T47D (cell line): ENCODE data around the gene NDUFA7.
A peak's percentile ranks its signal among the peaks of the same experiment; 100 is the strongest.
"Not testable (repeated sequence)": the region's sequence is repeated elsewhere in the genome, so short reads cannot be mapped to it uniquely, and the experiment has no call there.

Source experiments
- DNase-seq, 2 experiments: peaks; one replicate each; pipeline versions ENCODE4 v3.0.0 to v3.0.0-alpha.2; 2011 to 2012; ENCODE audit warnings: low read depth in 1 of 2, low spot score in 1 of 2
- JUND ChIP-seq: IDR thresholded peaks from 2 replicates; pipeline ENCODE4 v1.6.1; 2012; ENCODE audit warnings: low read depth
- in situ Hi-C: cut with HindIII; loops from 2 replicates; pipeline ENCODE4 v1.10.0; 2016; ENCODE audit warnings: low sequenced_read_pairs, low pct_unique_long_range_greater_than_20kb

The NDUFA7 gene

DNA sequence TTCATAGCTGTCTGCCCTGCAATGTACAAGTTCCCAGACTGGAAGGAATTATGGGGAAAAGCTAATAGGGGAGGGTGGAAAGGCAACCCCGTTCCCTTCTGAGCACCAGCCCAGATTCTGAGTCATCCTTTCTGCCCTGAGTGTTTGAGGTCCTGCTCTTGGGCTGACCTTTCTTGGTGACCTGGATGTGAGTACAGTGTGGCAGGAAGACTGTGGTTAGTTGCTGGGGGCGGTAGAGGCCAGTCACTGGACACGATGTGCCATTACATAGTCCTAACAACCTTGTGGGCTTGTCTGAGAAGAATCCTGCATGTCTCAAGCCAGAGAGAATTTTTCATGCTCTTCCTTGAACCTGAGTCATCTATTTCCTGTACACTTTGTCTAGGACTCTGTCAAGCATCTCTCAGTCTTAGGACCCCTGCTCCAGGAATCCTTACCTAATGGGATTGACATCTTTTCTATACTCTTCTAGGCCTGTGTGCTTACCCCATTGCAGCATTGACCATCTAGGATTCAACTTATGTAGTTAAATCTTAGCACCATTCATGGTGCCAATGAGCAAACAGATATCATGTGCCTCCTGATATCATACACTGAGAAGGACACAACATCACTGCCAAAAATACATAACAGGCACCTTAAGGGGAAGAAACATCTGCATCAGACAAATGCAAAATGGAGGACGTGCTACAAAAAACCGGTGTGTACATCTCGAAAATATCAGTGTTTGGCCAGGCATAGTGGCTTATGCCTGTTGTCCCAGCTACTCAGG, 34.6 kb upstream of the NDUFA7 start:
- no peak for TF ChIP-seq JUND
- no peak for DNase-seq
- in situ Hi-C loops: no loop called here

DNA sequence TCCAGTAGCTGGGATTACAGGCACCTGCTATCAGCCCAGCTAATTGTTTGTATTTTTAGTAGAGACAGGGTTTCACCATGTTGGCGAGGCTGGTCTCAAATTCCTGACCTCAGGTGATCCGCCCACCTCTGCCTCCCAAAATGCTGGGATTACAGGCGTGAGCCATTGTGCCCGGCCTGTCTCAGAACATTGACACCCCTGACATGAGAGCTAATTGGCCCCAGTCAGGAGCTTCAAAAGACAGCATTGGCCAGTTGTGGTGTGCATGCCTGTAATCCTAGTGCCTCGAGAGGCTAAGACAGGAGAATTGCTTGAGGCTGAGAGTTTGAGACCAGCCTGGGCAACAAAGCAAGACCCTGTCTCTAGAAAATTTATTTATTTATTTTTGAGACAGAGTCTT, 31.7 kb upstream of the NDUFA7 start:
- DNase-seq, in situ Hi-C loops: not testable (repeated sequence)

DNA sequence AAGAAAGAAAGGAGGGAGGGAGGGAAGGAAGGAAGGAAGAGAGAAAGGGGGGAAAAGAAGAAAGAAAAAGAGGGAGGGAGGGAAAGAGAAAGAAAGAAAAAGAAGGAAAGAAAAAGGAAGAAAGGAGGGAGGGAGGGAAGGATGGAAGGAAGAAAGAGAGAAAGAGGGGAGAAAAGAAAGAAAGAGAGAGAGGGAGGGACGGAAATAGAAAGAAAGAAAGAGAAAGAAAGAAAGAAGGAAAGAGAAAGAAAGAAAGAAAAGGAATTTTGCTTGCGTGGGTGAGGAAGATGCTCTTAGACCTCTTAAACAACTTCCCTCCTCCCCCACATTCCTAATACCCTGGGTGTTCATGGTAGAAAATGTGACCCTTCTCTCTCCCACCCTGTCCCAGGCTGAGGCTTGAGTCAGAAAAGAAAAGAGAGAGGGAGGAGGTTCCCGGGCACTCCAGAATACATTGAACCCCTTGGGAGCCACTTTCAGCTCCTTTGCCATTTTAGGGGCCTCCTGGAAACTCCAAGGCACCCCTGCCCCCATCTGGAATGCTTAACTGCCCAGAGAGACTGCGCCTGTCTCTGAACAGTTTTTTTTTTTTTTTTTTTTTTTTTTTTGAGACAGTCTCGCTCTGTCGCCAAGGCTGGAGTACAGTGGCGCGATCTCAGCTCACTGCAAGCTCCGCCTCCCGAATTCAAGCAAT, 31.1 kb upstream of the NDUFA7 start:
- in situ Hi-C loops: no loop called here
- no peak for TF ChIP-seq JUND
- no peak for DNase-seq

DNA sequence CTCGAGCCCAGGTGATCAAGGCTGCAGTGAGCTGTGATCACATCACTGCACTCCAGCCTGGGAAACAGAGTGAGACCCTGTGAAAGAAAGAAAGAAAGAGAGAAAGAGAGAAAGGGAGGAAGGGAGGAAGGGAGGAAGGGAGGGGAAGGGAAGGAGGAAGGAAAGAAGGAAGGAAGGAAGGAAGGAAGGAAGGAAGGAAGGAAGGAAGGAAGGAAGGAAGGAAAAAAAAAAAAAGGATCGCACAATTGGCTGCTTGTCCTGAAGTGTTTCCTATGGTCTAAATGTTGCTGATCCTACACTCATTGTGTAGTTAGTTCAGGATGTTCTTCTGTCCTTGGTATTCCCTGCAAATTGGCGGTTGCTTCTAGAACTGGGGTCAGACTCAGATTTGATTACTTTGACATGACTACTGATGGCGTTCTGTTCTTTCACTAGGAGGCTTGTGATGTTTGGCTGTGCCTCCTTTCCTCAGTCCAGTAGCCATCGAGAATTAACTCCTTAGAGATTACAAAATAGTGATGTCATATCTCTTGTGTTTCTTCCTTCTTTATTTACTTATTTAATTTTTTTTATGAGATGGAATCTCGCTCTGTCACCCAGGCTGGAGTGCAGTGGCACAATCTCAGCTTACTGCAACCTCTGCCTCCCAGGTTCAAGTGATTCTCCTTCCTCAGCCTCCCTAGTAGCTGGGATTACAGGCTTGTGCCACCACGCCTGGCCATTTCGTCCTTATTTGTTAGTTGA, 28.6 kb upstream of the NDUFA7 start:
- in situ Hi-C loops, DNase-seq: not testable (repeated sequence)

DNA sequence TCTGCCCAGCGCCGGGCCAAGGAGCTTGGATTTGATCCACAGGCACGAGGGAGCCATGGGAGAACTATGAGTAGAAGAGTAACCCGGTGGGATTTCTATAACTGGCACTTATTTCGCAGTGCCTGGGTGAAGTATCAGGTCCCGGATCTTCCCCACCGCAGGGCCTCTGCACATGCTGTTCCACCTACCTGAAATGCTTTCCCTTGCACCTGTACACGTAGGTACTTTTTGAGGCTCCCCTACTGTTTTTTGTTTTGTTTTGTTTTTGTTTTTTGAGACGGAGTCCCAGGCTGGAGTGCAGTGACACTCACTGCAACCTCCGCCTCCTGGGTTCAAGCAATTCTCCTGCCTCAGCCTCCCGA, 22.3 kb upstream of the NDUFA7 start:
- in situ Hi-C loops: no loop called here
- DNase-seq: no peak
- TF ChIP-seq JUND: no peak

DNA sequence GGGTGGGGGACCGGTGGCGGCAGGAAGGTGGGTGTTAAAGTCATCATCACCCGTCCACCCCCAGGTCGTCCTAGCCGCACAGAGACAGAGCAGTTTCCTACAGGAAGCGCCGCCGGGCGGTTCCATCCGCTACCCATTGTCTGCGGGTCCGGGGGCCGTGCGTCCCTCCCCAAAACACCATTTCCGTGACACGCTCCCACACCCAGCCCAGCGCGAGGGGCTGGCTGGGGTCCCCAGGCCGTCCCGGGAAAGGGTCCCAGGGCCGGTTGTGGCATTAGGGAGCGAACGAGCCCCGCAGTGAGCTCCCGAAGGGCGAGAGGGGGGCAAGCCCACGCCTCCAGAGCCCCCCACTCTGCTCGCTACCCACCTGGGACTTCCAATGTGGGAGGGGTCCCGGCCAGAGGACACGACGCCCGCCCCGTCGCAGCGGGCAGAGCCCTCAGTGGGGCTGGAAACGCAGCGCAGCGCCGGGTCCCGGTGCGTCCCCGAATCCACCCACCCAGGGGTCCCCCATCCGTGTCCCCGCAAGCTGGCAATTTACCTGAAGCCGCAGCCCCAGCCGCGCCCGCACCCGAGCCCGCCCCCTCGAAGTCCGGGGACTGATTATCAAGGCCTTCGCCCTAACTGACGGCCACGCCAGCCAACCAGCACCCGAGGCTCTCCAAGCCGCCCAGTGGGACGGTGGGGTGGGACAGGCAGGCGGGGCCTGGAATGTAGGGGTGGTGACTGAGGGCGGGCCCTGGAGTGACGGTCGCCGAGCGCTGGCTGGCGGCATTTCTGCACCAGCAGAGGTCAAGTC, 21.7 kb upstream of the NDUFA7 start, which contains the start of gene KANK3:
TSS of gene KANK3 (minus strand) at position 579 of the 799 bp plus-strand sequence. CDS start 5,434 bp downstream, outside the sequence.
- peak; percentile 94 to 96 for DNase-seq
- in situ Hi-C loops: no loop called here
- TF ChIP-seq JUND: no peak

DNA sequence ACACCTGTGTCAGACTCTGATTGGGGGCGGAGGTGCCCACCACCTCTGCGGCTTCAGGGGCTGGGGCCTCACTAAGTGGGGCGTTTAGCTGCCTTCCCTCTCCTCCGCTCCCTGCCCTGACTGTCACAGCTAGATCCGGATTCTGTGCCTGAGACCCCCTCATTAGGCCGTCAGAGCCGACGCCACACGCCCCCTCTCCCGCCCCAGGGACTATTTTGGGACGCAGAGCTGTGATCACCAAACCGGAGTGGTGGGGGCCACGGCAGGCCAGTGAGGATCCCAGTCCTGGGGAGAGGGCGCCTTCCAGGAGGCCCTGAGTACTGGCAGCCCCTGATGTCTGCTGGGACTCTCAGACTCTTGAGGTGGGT, 21.1 kb upstream of the NDUFA7 start:
- TF ChIP-seq JUND: no peak
- no peak for DNase-seq
- in situ Hi-C loops: no loop called here

DNA sequence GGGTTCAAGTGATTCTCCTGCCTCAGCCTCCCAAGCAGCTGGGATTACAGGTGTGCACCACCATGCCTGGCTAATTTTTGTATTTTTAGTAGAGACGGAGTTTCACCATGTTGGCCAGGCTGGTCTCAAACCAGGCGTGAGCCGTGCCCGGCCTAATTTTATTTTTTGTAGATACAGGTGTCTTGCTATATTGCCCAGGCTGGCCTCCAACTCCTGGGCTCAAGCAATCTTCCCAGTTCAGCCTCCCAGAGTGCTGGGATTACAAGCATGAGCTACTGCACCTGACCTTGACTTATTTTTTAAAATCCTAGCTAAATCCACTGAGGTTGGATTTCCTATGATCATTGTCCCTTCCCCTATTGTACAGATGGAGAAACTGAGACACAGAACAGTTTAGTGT, 20.3 kb upstream of the NDUFA7 start:
- DNase-seq, in situ Hi-C loops: not testable (repeated sequence)

DNA sequence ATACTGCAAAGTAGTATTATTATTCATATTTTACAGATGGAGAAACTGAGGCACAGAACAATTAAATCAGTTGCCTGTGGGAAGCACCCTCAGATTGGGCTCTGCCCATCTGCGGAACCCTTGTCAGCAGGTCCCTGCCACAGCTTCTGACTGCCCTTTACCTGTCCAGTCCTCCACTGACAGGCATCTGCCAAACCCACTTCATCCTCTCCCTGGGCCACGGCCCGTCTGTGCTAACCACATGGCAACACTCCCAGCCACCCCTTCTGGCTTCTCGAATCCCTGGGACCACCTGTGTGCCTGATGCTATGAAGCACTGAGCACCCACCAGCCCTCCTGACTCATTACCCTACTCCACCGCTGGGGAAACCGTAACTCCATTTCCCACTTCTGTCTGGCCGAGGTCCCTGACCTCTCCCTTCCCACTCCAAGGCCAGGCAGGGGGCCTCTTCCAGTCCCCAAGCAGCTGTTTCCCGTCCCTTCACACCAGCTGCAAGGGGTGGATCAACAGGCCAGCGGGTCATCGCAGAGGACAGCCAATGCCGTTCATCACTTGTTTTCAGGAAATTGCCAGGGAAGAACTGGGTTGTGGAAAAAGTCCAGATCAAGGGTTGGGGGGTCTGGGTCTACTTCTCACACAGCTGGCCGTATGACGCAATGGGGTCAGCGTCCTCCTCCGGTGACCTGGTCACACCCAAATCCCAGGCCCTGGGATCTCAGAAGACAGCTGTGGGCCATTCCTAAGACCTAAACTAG, 19.3 kb upstream of the NDUFA7 start:
- DNase-seq: no peak
- no peak for TF ChIP-seq JUND
- in situ Hi-C loops: no loop called here

DNA sequence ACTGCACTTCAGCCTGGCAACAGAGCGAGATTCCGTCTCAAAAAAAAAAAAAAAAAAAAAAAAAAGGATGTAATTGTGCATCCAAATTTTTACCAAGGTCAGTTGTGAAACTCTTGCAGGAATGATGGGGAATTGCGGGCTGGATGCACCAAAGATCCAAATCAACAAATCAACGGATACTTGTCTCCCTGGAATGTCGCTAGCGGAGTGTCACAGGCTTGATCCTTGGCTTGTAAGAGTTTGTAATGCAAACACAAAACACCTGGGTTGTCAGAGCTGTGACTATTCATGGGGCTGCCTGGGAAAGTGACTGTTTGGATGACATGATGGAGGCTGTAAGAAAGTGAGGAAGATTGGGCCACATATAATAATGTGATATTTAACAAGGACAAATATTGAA, 17.7 kb upstream of the NDUFA7 start:
- TF ChIP-seq JUND: no peak
- in situ Hi-C loops: no loop called here
- DNase-seq: no peak

DNA sequence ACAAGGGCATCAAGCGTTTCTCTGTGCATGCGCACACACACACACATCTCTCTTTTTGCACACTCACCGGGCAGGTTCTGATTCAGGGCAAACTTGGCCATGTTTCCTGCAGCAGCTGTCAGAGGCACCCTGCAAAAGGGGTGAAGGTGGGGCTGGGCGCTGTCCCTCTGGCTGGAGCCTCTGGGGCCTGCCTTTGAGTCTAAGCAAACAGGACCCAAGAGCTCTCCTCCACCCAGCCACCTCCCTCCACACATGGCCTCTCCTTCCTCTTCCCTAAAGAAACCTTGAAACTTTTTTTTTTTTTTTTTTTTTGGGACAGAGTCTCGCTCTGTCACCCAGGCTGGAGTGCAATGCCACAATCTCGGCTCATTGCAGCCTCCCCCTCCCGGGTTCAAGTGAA, 16.6 kb upstream of the NDUFA7 start:
- DNase-seq: no peak
- in situ Hi-C loops: no loop called here
- TF ChIP-seq JUND: no peak

DNA sequence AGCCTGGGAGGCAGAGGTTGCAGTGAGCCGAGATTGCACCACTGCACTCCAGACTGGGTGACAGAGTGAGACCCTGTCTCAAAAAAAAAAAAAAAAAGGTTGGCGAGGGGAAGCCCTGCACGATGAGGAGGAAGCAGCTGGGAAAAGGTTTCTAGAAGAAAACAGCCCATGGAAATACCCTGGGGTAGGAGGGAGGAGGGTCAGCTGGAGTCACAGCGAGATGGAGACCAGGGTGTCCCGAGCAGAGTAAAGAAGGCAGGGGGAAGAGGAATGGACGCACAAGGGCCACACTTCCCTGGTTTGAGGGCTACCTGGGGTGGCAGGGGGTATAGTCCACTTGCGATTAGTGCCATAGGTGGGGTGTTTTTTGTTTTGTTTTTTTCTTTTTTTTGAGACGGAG, 15.5 kb upstream of the NDUFA7 start:
- in situ Hi-C loops: no loop called here
- no peak for DNase-seq
- TF ChIP-seq JUND: no peak
